Subcutaneous adipose tissue (tissue), 4 donors: ENCODE measurements around the gene MCUR1. TPM values are rescaled to one million over a fixed set of nuclear protein-coding genes. Genes with fewer than 3 reads are reported as not detected.

ENCODE experiments used
- total RNA-seq, 4 donors: library from RNA; depleted of rRNA; stranded (reverse); fragments of >200 nt; gene quantifications; one replicate each; pipeline ENCODE4 v1.1.0, GENCODE V29; 2016
- TF ChIP-seq, protein P1 (sequence below): fragments of 450-650 bp; IDR thresholded peaks from one replicate; pipeline ENCODE4 v1.5.1; 2016; ENCODE audit warnings: low read depth, mild to moderate bottlenecking, control low read depth, antibody characterized with exemption, moderate library complexity

MCUR1 gene
- total RNA-seq, 4 donors from 2014 or later, result 10.5 to 19.2 (median 17.1) TPM

DNA sequence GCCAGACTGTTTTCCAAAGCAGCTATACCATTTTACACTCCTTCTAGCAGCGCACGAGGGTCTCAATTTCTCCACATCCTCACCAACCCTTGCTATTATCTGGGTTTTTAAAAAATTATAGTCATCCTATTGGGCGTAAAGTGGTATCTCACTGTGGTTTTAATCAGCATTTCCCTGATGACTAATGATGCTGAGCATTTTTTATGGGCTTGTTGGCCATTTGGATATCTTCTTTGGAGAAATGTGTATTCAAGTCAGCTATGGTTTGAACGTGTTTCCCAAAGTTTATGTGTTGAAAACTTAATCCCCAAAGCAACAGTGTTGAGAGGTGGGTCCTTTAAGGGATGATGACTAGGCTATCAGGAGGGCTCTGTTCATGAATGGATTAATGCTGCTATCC lies 6.7 kb downstream of the MCUR1 start:
- TF ChIP-seq, protein P1, sequence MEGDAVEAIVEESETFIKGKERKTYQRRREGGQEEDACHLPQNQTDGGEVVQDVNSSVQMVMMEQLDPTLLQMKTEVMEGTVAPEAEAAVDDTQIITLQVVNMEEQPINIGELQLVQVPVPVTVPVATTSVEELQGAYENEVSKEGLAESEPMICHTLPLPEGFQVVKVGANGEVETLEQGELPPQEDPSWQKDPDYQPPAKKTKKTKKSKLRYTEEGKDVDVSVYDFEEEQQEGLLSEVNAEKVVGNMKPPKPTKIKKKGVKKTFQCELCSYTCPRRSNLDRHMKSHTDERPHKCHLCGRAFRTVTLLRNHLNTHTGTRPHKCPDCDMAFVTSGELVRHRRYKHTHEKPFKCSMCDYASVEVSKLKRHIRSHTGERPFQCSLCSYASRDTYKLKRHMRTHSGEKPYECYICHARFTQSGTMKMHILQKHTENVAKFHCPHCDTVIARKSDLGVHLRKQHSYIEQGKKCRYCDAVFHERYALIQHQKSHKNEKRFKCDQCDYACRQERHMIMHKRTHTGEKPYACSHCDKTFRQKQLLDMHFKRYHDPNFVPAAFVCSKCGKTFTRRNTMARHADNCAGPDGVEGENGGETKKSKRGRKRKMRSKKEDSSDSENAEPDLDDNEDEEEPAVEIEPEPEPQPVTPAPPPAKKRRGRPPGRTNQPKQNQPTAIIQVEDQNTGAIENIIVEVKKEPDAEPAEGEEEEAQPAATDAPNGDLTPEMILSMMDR, result no peak

DNA sequence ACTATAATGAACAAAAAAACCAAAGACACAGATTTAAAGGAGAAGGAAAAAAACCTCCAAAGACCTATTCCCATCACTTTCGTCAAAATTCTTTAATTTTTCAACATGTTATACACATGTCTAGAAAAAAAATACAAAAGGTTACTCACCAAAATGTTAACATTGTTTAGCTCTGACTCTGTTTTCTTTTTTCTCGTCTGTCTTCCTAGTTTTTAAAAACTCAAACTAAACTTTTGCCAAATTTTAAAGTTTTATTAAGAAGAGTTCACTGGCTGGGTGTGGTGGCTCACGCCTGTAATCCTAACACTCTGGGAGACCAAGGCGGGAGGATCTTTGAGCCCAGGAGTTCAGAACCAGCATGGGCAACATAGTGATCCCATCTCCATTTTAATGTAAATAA lies 10.8 kb downstream of the MCUR1 start:
- TF ChIP-seq, protein P1, result no peak

DNA sequence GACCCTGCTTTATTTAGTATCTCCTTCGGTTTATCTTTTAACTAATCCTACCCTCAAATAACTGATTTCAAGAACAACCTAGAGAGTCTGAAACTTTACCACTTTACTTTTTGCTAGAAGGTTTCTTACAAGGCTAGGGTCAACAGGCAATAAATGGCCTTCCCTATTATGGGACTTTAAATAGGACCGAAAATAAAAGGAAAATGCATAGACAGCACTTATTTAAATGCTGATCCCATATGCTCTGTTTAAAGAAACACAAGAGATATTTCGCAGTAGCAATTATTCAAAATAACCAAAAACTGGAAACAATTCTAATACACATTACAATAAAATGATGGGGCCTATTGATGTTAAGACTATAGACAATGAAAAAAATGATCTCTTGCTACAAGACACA lies 13.7 kb downstream of the MCUR1 start:
- TF ChIP-seq, protein P1, result no peak

DNA sequence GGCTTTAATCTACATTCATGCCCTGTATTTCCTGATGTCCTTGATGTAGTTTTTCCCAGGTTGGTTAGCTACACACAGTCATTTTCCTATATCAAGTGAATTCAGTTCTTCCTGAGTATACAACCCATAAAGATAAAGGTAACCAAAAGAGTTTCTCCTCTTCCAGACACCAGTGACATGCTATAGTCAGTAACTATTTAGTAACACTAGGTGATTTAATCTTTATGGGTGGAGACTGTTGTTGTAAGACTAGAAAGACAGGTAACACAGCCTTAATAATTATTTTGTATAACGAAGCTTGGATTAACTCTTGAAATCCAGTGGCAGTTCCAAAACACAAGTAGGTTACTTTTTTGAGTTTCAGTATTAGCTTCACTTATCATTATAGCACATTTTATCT lies 17.6 kb downstream of the MCUR1 start:
- TF ChIP-seq, protein P1, result no peak

DNA sequence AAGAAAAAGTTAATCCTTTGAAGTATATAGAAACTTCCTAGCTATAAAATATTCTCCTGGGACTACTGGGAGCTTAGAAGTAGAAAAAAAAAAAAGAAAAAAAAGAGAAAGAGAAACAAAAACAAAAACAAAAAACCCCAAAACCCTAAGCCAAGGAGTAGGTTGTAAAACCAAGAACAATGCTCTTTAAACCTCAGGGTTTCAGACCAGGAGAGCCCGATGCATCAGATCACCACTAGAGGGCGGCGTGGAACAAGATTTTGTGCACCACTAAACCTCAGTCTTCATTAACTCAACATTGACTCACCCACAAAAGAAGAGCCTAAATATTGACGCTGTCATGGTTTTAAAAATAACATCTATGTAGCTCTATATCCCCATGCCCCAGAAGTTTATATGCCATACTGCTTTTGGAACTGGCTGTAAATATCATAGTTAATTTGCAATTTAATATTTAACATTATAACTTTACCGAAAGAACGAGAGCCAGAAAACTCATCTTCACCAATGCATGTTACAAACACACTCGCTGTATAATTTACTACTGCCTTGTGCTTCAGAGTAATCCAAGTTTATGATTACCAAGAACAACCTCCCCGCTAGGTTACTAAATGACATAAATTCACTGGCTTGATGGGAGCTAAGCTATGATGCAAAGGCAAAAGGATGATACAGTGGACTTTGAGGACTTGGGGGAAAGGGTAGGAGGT lies 19.2 kb downstream of the MCUR1 start:
- TF ChIP-seq, protein P1, result no peak

DNA sequence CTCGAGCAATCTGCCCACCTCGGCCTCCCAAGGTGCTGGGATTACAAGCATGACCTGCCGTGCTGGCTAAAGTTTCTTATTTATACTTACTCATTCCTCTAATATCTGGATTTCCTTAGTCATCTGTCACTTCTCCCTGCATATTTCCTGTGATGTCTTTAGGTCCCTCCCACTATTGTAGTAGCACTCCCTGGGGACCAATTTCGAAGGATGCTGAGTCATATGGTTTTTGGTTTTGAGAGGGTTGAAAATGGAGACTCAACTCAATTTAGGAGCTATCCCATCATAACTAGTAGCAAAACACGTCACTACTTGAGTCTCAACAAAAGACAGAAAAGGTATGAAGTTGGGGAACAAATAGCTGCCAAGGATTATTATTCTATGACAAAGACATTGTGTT lies 20.2 kb downstream of the MCUR1 start:
- TF ChIP-seq, protein P1, result no peak

DNA sequence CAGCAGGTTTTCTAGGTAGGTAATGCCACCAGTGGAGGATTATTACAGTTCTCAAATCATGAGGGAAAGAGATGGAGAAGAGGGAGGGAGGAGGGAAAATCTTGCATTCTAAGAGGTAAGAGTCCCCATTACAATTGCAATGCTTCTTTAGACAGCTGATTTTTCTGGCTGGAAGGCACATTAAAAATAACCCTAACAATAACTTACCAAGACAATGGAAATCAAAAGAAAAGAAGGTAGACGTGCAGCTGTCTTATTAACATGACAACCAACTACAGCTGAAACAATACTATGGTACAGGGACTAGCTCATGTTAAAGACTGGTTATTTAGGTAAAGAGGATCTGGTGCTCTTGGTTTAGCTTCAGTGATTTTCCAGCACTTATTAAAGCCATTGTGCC lies 24.6 kb downstream of the MCUR1 start:
- TF ChIP-seq, protein P1, result no peak
